Measurements from ENCODE around the gene PIGH.

PIGH gene

DNA sequence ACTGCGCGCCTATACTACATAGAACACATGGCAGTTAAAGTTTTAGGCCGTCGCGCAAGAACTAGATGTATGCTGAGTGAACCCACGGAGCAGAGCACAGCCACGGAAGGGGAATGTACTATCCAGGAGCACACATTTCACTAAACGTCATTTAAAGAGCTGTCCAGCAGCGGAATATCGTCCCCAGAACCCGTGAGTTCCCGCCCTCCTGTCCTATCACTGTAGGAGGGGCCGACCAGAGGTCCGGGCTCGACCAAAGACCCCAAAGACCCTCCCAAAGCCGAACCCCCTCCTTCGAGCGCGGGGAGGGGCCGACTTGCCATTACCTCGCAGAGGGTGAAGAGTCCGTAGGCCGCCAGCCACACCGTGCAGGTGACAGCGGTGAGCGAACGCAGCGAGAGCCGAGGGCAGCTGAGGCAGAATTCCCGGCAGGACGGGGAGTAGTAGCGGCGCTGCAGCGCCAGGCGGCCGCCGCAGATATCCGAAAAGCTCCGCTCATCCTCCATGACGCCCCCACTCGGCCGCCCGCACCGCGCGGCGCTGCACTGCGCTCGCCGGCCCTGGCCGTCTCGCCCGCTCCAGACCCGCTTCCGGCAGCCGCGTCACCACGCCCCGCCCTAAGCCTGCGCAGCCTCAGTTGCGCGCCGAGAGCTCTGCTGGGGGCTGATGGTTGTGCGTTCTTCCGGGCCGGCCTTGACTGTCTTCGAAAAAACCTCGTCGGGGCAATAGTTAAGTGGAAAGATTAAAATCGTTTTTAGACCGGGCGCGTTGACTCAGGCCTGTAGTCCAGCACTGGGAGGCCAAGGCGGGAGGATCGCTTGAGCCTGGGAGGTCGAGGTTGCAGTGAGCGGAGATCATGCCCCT lies at the start of gene PIGH:
PIGH (minus strand) TSS at position 571 of the 864 bp plus-strand sequence; CDS start at position 506, 65 bp downstream.
- H2AFZ ChIP-seq (ENCODE audit: low read depth, low read length) = peak within 1 kb of the TSS; percentile 99
- H3K27ac ChIP-seq (ENCODE audit: low read length) = peak within 1 kb of the TSS; percentile 16; the same call in 1 of the 2 replicates
- peak within 1 kb of the TSS; percentile 86 for H3K4me2 ChIP-seq (ENCODE audit: low read length)
- H3K4me1 ChIP-seq (ENCODE audit: low read length) = peaks cover 22% of the 10 kb centered on the region
- peak within 1 kb of the TSS; percentile 85 for H3K9ac ChIP-seq (ENCODE audit: low read length)
- H4K20me1 ChIP-seq (ENCODE audit: insufficient read depth, low read length) = no peaks in the 10 kb centered on the region
- H3K79me2 ChIP-seq (ENCODE audit: low read length) = peaks cover 18% of the 10 kb centered on the region
- TF ChIP-seq EZH2phosphoT487 (IDR thresholded peaks at IDR 0.05; ENCODE audit: low read depth) (no peak), CTCF (IDR thresholded peaks at IDR 0.05; ENCODE audit: low read depth, low read length) (peak; percentile 55)
- H3K9me3 ChIP-seq (ENCODE audit: insufficient read depth, low read length) = no peaks in the 10 kb centered on the region
- peak within 1 kb of the TSS; percentile 96 for H3K4me3 ChIP-seq (ENCODE audit: low read length)
- H3K27me3 ChIP-seq (ENCODE audit: low read depth, low read length) = no peaks in the 10 kb centered on the region
- H3K36me3 ChIP-seq (replicated peaks; ENCODE audit: low read depth, low read length) = no peaks in the 10 kb centered on the region

- Histone ChIP-seq H2AFZ (ENCODE audit: low read depth, low read length) (no peak overlapping the region), H3K36me3 (replicated peaks; ENCODE audit: low read depth, low read length) (peaks cover 14% of the 10 kb centered on the region)
These were observed 46.1 kb upstream of the PIGH start for GRCh38 chr14:67646131-67646530.

DNA sequence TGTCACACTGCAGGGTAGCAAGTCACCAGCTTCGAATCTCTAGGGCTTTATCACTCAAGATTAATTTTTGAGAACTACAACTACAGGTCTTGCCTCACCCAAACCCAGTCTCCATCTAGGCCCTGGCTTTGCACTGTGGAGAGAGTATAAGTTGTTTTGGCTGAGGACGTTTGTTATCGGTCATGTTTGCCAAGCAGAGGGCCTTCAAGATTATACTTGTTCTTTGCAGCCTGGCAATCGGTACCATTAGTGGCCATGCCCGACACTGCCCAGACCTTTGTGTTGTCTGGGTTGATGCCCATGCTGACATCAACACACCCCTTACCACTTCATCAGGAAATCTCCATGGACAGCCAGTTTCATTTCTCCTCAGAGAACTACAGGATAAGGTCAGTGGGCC lies 45.3 kb upstream of the PIGH start:
- Histone ChIP-seq H2AFZ (ENCODE audit: low read depth, low read length) (no peak overlapping the region), H3K27ac (ENCODE audit: low read length) (no peak overlapping the region), H4K20me1 (ENCODE audit: insufficient read depth, low read length) (no peaks in the 10 kb centered on the region), H3K4me2 (ENCODE audit: low read length) (no peak overlapping the region), H3K79me2 (ENCODE audit: low read length) (no peaks in the 10 kb centered on the region), H3K4me3 (ENCODE audit: low read length) (no peak overlapping the region), H3K9me3 (ENCODE audit: insufficient read depth, low read length) (no peaks in the 10 kb centered on the region), H3K9ac (ENCODE audit: low read length) (no peak overlapping the region), H3K36me3 (replicated peaks; ENCODE audit: low read depth, low read length) (peaks cover 10% of the 10 kb centered on the region), H3K27me3 (ENCODE audit: low read depth, low read length) (no peaks in the 10 kb centered on the region), H3K4me1 (ENCODE audit: low read length) (peaks cover 9% of the 10 kb centered on the region)
- TF ChIP-seq CTCF (IDR thresholded peaks at IDR 0.05; ENCODE audit: low read depth, low read length) = no peak

More at GRCh38 chr14:67646131-67646530, 46.1 kb upstream of the PIGH start:
- peaks cover 16% of the 10 kb centered on the region for H3K4me1 ChIP-seq (ENCODE audit: low read length)
- H3K79me2 ChIP-seq (ENCODE audit: low read length) = no peaks in the 10 kb centered on the region
- no peak overlapping the region for H3K27ac ChIP-seq (ENCODE audit: low read length)
- TF ChIP-seq CTCF (IDR thresholded peaks at IDR 0.05; ENCODE audit: low read depth, low read length) (no peak), EZH2phosphoT487 (IDR thresholded peaks at IDR 0.05; ENCODE audit: low read depth) (no peak)
- H3K4me3 ChIP-seq (ENCODE audit: low read length) = no peak overlapping the region
- no peak overlapping the region for H3K4me2 ChIP-seq (ENCODE audit: low read length)
- no peaks in the 10 kb centered on the region for H3K9me3 ChIP-seq (ENCODE audit: insufficient read depth, low read length)
- H3K9ac ChIP-seq (ENCODE audit: low read length) = no peak overlapping the region
- no peaks in the 10 kb centered on the region for H4K20me1 ChIP-seq (ENCODE audit: insufficient read depth, low read length)
- H3K27me3 ChIP-seq (ENCODE audit: low read depth, low read length) = no peaks in the 10 kb centered on the region

DNA sequence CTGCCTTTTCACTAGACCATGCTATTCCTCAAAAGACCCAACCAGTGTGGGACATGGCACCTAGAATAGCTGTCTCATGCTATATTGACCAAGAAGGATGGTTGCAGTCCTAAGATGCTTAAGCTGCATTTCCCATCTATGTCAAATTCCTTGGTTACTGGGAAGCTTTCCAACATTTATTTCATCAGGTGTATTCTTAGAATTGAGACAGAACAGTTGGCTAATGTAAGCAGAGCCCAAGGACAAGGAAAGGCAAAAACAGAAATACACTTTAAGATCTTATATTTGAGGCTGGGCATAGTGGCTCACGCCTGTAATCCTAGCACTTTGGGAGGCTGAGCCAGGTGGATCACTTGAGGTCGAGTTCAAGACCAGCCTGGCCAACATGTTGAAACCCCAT lies 44.4 kb upstream of the PIGH start:
- no peak overlapping the region for H3K9ac ChIP-seq (ENCODE audit: low read length)
- H3K4me3 ChIP-seq (ENCODE audit: low read length) = no peak overlapping the region
- no peaks in the 10 kb centered on the region for H3K9me3 ChIP-seq (ENCODE audit: insufficient read depth, low read length)
- no peaks in the 10 kb centered on the region for H3K27me3 ChIP-seq (ENCODE audit: low read depth, low read length)
- H3K4me1 ChIP-seq (ENCODE audit: low read length) = peaks cover 9% of the 10 kb centered on the region
- H3K36me3 ChIP-seq (replicated peaks; ENCODE audit: low read depth, low read length) = peaks cover 4% of the 10 kb centered on the region
- H3K79me2 ChIP-seq (ENCODE audit: low read length) = no peaks in the 10 kb centered on the region
- H3K27ac ChIP-seq (ENCODE audit: low read length) = no peak overlapping the region
- no peak overlapping the region for H2AFZ ChIP-seq (ENCODE audit: low read depth, low read length)
- H4K20me1 ChIP-seq (ENCODE audit: insufficient read depth, low read length) = no peaks in the 10 kb centered on the region
- TF ChIP-seq EZH2phosphoT487 (IDR thresholded peaks at IDR 0.05; ENCODE audit: low read depth) = no peak
- TF ChIP-seq CTCF (IDR thresholded peaks at IDR 0.05; ENCODE audit: low read depth, low read length) = no peak
- H3K4me2 ChIP-seq (ENCODE audit: low read length) = no peak overlapping the region
